HEK293 (cell line): Measurements from ENCODE around the gene CHI3L1.

Experiments
- CTCF ChIP-seq: fragments of 450-650 bp; formaldehyde crosslinking; IDR thresholded peaks from 2 replicates; pipeline ENCODE4 v1.5.1; 2016; ENCODE audit warnings: missing biosample characterization, missing genetic modification characterization
- KLF9 ChIP-seq: fragments of 450-650 bp; formaldehyde crosslinking; IDR thresholded peaks from 2 replicates; pipeline ENCODE4 v1.5.1; 2016; ENCODE audit warnings: missing biosample characterization, missing genetic modification characterization, low read depth
- ZNF747 ChIP-seq: fragments of 450-650 bp; formaldehyde crosslinking; IDR thresholded peaks from 2 replicates; pipeline ENCODE4 v1.5.1; 2016; ENCODE audit warnings: missing biosample characterization, missing genetic modification characterization
- ZNF843 ChIP-seq: fragments of 450-650 bp; formaldehyde crosslinking; IDR thresholded peaks from 2 replicates; pipeline ENCODE4 v1.5.1; 2016; ENCODE audit warnings: missing biosample characterization, missing genetic modification characterization

- TF ChIP-seq ZNF747 (tag by site-specific recombination): no peak
- no peak for TF ChIP-seq ZNF843 (tag by site-specific recombination)
- TF ChIP-seq CTCF (tag by site-specific recombination): no peak
- no peak for TF ChIP-seq KLF9 (tag by site-specific recombination)
Measured at GRCh38 chr1:203186091-203186445, 436 bp downstream of the CHI3L1 start.
